ENCODE results near the gene SMC1B.

- TF ChIP-seq CTCF (IDR thresholded peaks at IDR 0.05; ENCODE audit: poor library complexity) (no peak), EZH2 (IDR thresholded peaks at IDR 0.05; ENCODE audit: borderline replicate concordance) (no peak)
Observed at GRCh38 chr22:45309422-45310227, 103.8 kb downstream of the SMC1B start, which contains the start of gene FAM118A.

Measured in hepatocyte (in vitro differentiated cells).